ENCODE data around the gene RABGAP1L.

Gene RABGAP1L

GRCh38 chr1:174663358-174663757 is 504.0 kb downstream of the RABGAP1L start:
- no peak for DNase-seq (ENCODE audit: low read depth, low spot score)
- no peak for TF ChIP-seq ZNF274 (IDR thresholded peaks at IDR 0.05; ENCODE audit: low read depth, low read length)
- TF ChIP-seq YY1 (IDR thresholded peaks at IDR 0.05; ENCODE audit: insufficient read depth, insufficient read length) = no peak
- no peak for TF ChIP-seq SUZ12 (IDR thresholded peaks at IDR 0.05; ENCODE audit: extremely low read depth, insufficient read depth, insufficient read length)
- Histone ChIP-seq H3K4me3 (ENCODE audit: insufficient read length, low read depth) (no peak overlapping the region), H3K36me3 (ENCODE audit: insufficient read depth, insufficient read length, low read length) (no peaks in the 10 kb centered on the region), H3K27me3 (ENCODE audit: insufficient read depth, insufficient read length) (no peaks in the 10 kb centered on the region), H3K9ac (ENCODE audit: insufficient read length, low read depth) (no peak overlapping the region), H3K4me1 (ENCODE audit: insufficient read depth, insufficient read length) (no peaks in the 10 kb centered on the region), H3K9me3 (ENCODE audit: insufficient read depth, low read length) (no peaks in the 10 kb centered on the region; the same call in 1 of the 2 replicates)

GRCh38 chr1:174666248-174666647 is 506.9 kb downstream of the RABGAP1L start:
- no peaks in the 10 kb centered on the region; the same call in 1 of the 2 replicates for H3K9me3 ChIP-seq (ENCODE audit: insufficient read depth, low read length)
- H3K9ac ChIP-seq (ENCODE audit: insufficient read length, low read depth) = no peak overlapping the region
- no peak for DNase-seq (ENCODE audit: low read depth, low spot score)
- no peaks in the 10 kb centered on the region for H3K4me1 ChIP-seq (ENCODE audit: insufficient read depth, insufficient read length)
- no peaks in the 10 kb centered on the region for H3K36me3 ChIP-seq (ENCODE audit: insufficient read depth, insufficient read length, low read length)
- no peaks in the 10 kb centered on the region for H3K27me3 ChIP-seq (ENCODE audit: insufficient read depth, insufficient read length)
- TF ChIP-seq YY1 (IDR thresholded peaks at IDR 0.05; ENCODE audit: insufficient read depth, insufficient read length) (no peak), SUZ12 (IDR thresholded peaks at IDR 0.05; ENCODE audit: extremely low read depth, insufficient read depth, insufficient read length) (no peak), ZNF274 (IDR thresholded peaks at IDR 0.05; ENCODE audit: low read depth, low read length) (no peak)
- no peak overlapping the region for H3K4me3 ChIP-seq (ENCODE audit: insufficient read length, low read depth)

GRCh38 chr1:174671826-174672225 is 512.5 kb downstream of the RABGAP1L start:
- H3K27me3 ChIP-seq (ENCODE audit: insufficient read depth, insufficient read length) = no peaks in the 10 kb centered on the region
- H3K36me3 ChIP-seq (ENCODE audit: insufficient read depth, insufficient read length, low read length) = no peaks in the 10 kb centered on the region
- no peaks in the 10 kb centered on the region; the same call in 1 of the 2 replicates for H3K9me3 ChIP-seq (ENCODE audit: insufficient read depth, low read length)
- H3K4me3 ChIP-seq (ENCODE audit: insufficient read length, low read depth) = no peak overlapping the region
- no peaks in the 10 kb centered on the region for H3K4me1 ChIP-seq (ENCODE audit: insufficient read depth, insufficient read length)
- no peak for TF ChIP-seq YY1 (IDR thresholded peaks at IDR 0.05; ENCODE audit: insufficient read depth, insufficient read length)
- TF ChIP-seq ZNF274 (IDR thresholded peaks at IDR 0.05; ENCODE audit: low read depth, low read length) = no peak
- TF ChIP-seq SUZ12 (IDR thresholded peaks at IDR 0.05; ENCODE audit: extremely low read depth, insufficient read depth, insufficient read length) = no peak
- no peak overlapping the region for H3K9ac ChIP-seq (ENCODE audit: insufficient read length, low read depth)
- no peak for DNase-seq (ENCODE audit: low read depth, low spot score)

- no peak for TF ChIP-seq ZNF274 (IDR thresholded peaks at IDR 0.05; ENCODE audit: low read depth, low read length)
- no peak for TF ChIP-seq YY1 (IDR thresholded peaks at IDR 0.05; ENCODE audit: insufficient read depth, insufficient read length)
- TF ChIP-seq SUZ12 (IDR thresholded peaks at IDR 0.05; ENCODE audit: extremely low read depth, insufficient read depth, insufficient read length) = no peak
- no peaks in the 10 kb centered on the region for H3K4me1 ChIP-seq (ENCODE audit: insufficient read depth, insufficient read length)
- no peak overlapping the region for H3K4me3 ChIP-seq (ENCODE audit: insufficient read length, low read depth)
- H3K36me3 ChIP-seq (ENCODE audit: insufficient read depth, insufficient read length, low read length) = no peaks in the 10 kb centered on the region
- no peaks in the 10 kb centered on the region for H3K27me3 ChIP-seq (ENCODE audit: insufficient read depth, insufficient read length)
- no peaks in the 10 kb centered on the region for H3K9me3 ChIP-seq (ENCODE audit: insufficient read depth, low read length)
- no peak for DNase-seq (ENCODE audit: low read depth, low spot score)
- H3K9ac ChIP-seq (ENCODE audit: insufficient read length, low read depth) = no peak overlapping the region
Observed at GRCh38 chr1:174676856-174677255, 517.5 kb downstream of the RABGAP1L start.

GRCh38 chr1:174678657-174679056 is 519.3 kb downstream of the RABGAP1L start:
- no peak for TF ChIP-seq YY1 (IDR thresholded peaks at IDR 0.05; ENCODE audit: insufficient read depth, insufficient read length)
- TF ChIP-seq SUZ12 (IDR thresholded peaks at IDR 0.05; ENCODE audit: extremely low read depth, insufficient read depth, insufficient read length) = no peak
- no peak for TF ChIP-seq ZNF274 (IDR thresholded peaks at IDR 0.05; ENCODE audit: low read depth, low read length)
- Histone ChIP-seq H3K36me3 (ENCODE audit: insufficient read depth, insufficient read length, low read length) (no peaks in the 10 kb centered on the region), H3K4me1 (ENCODE audit: insufficient read depth, insufficient read length) (no peaks in the 10 kb centered on the region)

GRCh38 chr1:174680101-174680500 is 520.8 kb downstream of the RABGAP1L start:
- no peak overlapping the region for H3K4me3 ChIP-seq (ENCODE audit: insufficient read length, low read depth)
- DNase-seq (ENCODE audit: low read depth, low spot score) = no peak
- H3K27me3 ChIP-seq (ENCODE audit: insufficient read depth, insufficient read length) = no peaks in the 10 kb centered on the region
- no peaks in the 10 kb centered on the region for H3K4me1 ChIP-seq (ENCODE audit: insufficient read depth, insufficient read length)
- no peak for TF ChIP-seq YY1 (IDR thresholded peaks at IDR 0.05; ENCODE audit: insufficient read depth, insufficient read length)
- TF ChIP-seq ZNF274 (IDR thresholded peaks at IDR 0.05; ENCODE audit: low read depth, low read length) = no peak
- no peak for TF ChIP-seq SUZ12 (IDR thresholded peaks at IDR 0.05; ENCODE audit: extremely low read depth, insufficient read depth, insufficient read length)
- no peaks in the 10 kb centered on the region for H3K36me3 ChIP-seq (ENCODE audit: insufficient read depth, insufficient read length, low read length)
- H3K9me3 ChIP-seq (ENCODE audit: insufficient read depth, low read length) = no peaks in the 10 kb centered on the region
- no peak overlapping the region for H3K9ac ChIP-seq (ENCODE audit: insufficient read length, low read depth)

More at GRCh38 chr1:174678657-174679056, 519.3 kb downstream of the RABGAP1L start:
- Histone ChIP-seq H3K27me3 (ENCODE audit: insufficient read depth, insufficient read length) (no peaks in the 10 kb centered on the region), H3K9ac (ENCODE audit: insufficient read length, low read depth) (no peak overlapping the region), H3K9me3 (ENCODE audit: insufficient read depth, low read length) (no peaks in the 10 kb centered on the region), H3K4me3 (ENCODE audit: insufficient read length, low read depth) (no peak overlapping the region)
- DNase-seq (ENCODE audit: low read depth, low spot score) = no peak

GRCh38 chr1:174682419-174683008 is 523.2 kb downstream of the RABGAP1L start:
- no peaks in the 10 kb centered on the region for H3K36me3 ChIP-seq (ENCODE audit: insufficient read depth, insufficient read length, low read length)
- H3K27me3 ChIP-seq (ENCODE audit: insufficient read depth, insufficient read length) = no peaks in the 10 kb centered on the region
- DNase-seq (ENCODE audit: low read depth, low spot score) = no peak
- H3K9me3 ChIP-seq (ENCODE audit: insufficient read depth, low read length) = no peaks in the 10 kb centered on the region
- no peak overlapping the region for H3K9ac ChIP-seq (ENCODE audit: insufficient read length, low read depth)
- TF ChIP-seq YY1 (IDR thresholded peaks at IDR 0.05; ENCODE audit: insufficient read depth, insufficient read length) (no peak), SUZ12 (IDR thresholded peaks at IDR 0.05; ENCODE audit: extremely low read depth, insufficient read depth, insufficient read length) (no peak), ZNF274 (IDR thresholded peaks at IDR 0.05; ENCODE audit: low read depth, low read length) (no peak)
- H3K4me1 ChIP-seq (ENCODE audit: insufficient read depth, insufficient read length) = no peaks in the 10 kb centered on the region
- no peak overlapping the region for H3K4me3 ChIP-seq (ENCODE audit: insufficient read length, low read depth)

All from NT2/D1 (cell line).